WI38 (cell line): ENCODE measurements around the gene GLOD5.

Experiments
- H3K4me3 ChIP-seq: 2 replicates; pipeline ENCODE4 v1.5.1; 2011; ENCODE audit warnings: low read depth, mild to moderate bottlenecking, control low read depth, low read length
- TF ChIP-seq, protein P1 (sequence below): IDR thresholded peaks from 2 replicates; pipeline ENCODE4 v1.5.1; 2012; ENCODE audit warnings: low read depth, mild to moderate bottlenecking, control low read depth, low read length

GLOD5 gene

GRCh38 chrX:48786825-48787504, 25.4 kb downstream of the GLOD5 start:
- no peak overlapping the region for H3K4me3 ChIP-seq
- TF ChIP-seq, protein P1, sequence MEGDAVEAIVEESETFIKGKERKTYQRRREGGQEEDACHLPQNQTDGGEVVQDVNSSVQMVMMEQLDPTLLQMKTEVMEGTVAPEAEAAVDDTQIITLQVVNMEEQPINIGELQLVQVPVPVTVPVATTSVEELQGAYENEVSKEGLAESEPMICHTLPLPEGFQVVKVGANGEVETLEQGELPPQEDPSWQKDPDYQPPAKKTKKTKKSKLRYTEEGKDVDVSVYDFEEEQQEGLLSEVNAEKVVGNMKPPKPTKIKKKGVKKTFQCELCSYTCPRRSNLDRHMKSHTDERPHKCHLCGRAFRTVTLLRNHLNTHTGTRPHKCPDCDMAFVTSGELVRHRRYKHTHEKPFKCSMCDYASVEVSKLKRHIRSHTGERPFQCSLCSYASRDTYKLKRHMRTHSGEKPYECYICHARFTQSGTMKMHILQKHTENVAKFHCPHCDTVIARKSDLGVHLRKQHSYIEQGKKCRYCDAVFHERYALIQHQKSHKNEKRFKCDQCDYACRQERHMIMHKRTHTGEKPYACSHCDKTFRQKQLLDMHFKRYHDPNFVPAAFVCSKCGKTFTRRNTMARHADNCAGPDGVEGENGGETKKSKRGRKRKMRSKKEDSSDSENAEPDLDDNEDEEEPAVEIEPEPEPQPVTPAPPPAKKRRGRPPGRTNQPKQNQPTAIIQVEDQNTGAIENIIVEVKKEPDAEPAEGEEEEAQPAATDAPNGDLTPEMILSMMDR = no peak

GRCh38 chrX:48787505-48788443, 26.2 kb downstream of the GLOD5 start:
- no peak overlapping the region for H3K4me3 ChIP-seq
- TF ChIP-seq, protein P1 = no peak

DNA sequence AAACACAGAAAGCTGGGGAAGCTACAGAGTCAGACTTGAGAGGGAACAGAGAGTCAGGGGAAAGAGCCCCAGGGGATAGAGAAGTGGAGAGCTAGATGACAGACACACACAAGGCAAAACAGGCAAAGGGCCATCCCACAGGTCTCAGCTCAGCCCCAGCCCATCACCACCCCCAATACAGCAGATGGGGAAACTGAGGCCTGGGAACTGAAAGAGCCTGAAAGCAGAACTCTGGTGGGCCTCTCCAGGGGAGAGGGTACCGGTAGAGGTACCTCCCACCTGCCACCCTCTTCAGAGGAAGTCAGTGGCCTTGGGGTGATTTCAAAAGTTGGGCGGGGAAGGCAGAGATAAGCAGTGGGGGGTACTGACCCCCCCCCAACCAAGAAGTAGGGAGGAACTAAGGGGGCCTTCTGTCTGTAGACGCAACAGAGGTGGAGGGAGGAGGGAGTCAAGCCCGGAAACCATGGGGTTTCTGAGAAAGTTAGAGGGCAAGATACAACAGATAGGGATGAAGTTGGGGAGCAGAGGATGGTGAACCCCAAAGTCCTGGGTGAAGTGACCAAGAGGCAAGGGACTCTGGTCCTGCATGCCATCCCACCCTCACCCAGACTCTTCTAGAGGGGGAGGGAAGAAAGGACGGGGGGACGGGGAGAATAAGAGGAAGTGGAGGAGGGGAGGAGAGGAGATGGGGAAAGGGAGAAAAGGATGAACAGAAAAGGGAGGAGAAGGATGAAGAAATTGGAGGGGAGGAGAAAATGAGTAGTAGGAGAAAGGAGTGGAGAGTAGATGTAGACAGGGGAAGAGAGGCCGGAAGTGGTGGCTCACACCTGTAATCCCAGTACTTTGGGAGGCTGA, 28.0 kb downstream of the GLOD5 start:
- TF ChIP-seq, protein P1 = no peak
- H3K4me3 ChIP-seq = no peak overlapping the region

- TF ChIP-seq, protein P1 = no peak
- H3K4me3 ChIP-seq = no peak overlapping the region
Measured at GRCh38 chrX:48790477-48790876, 28.9 kb downstream of the GLOD5 start.

DNA sequence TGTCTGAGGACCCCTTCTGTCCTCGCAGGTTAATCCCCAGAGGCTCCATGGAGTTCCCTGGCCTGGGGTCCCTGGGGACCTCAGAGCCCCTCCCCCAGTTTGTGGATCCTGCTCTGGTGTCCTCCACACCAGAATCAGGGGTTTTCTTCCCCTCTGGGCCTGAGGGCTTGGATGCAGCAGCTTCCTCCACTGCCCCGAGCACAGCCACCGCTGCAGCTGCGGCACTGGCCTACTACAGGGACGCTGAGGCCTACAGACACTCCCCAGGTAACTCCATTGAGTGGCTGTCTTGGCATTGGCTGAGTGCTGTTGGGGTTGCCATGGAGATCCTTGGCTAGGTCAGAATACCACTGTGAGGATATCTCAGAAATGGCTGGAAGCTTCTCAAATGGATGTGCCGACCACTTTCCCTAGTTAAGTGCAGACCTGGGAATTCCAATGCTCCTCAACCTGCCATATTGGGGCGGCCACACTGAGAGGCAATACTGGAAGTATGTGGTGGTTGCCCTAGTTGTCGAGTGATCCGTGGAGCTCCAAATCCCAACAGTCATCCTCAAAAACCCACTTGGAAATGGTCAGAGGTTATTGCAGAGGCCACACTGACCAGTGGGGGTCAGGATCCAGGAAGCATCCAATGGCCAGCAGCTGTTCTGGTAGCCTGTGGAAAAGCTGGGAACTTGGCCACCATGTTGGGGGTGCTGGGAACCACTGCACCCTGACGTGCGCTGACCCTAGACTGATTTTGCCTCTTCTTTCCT, 29.7 kb downstream of the GLOD5 start:
- TF ChIP-seq, protein P1 = no peak

DNA sequence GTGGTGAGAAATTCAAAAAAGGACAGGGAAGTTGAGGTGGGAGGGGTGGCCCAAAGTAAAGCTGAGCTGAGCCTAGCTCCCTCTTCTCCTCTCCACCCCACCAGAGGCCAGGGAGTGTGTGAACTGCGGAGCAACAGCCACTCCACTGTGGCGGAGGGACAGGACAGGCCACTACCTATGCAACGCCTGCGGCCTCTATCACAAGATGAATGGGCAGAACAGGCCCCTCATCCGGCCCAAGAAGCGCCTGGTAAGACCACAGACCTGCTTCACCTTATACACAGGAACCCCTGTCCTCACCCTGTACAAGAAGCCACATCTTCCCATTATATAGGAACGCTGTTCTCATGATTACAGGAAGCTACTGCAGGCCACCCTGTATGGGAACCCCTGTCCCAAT, 30.7 kb downstream of the GLOD5 start:
- H3K4me3 ChIP-seq = no peak overlapping the region
- TF ChIP-seq, protein P1 = no peak

More for the DNA sequence above, 29.7 kb downstream of the GLOD5 start:
- H3K4me3 ChIP-seq = no peak overlapping the region
